SK-N-MC (cell line): ENCODE measurements around the gene KRTAP10-4.

Experiments
- DNase-seq: peaks from one replicate; pipeline ENCODE4 v3.0.0-alpha.2; 2011; ENCODE audit warnings: low read depth, low spot score
- H3K27ac ChIP-seq: fragments of 200-600 bp; sonication (generic); 2 replicates; pipeline ENCODE4 v1.5.1; 2016; ENCODE audit warnings: mixed run types
- H3K36me3 ChIP-seq: fragments of 200-600 bp; sonication (generic); 2 replicates; pipeline ENCODE4 v1.6.1; 2017; ENCODE audit warnings: antibody characterized with exemption, low read length, mixed read lengths; ENCODE audit not compliant: insufficient read depth
- H3K4me3 ChIP-seq: fragments of 200-600 bp; sonication (generic); 2 replicates; pipeline ENCODE4 v1.5.1; 2016
- H3K9ac ChIP-seq: fragments of 200-600 bp; sonication (generic); 2 replicates; pipeline ENCODE4 v1.8.0; 2017; ENCODE audit warnings: mixed run types, mixed read lengths; ENCODE audit not compliant: insufficient read length
- H3K9me3 ChIP-seq: fragments of 200-600 bp; sonication (generic); 2 replicates; pipeline ENCODE4 v1.6.1; 2017; ENCODE audit warnings: low read depth, mild to moderate bottlenecking, antibody characterized with exemption, low read length, moderate library complexity, mixed read lengths
- EZH2 ChIP-seq: fragments of 200-600 bp; sonication (generic); IDR thresholded peaks from one replicate; pipeline ENCODE4 v1.6.1; 2017; ENCODE audit warnings: antibody characterized with exemption
- FOXP2 ChIP-seq: optimal IDR thresholded peaks from 2 replicates; pipeline ENCODE3; 2011; ENCODE audit warnings: mild to moderate bottlenecking, moderate library complexity; ENCODE audit not compliant: insufficient read depth; ENCODE audit errors: extremely low read length, control extremely low read depth
- POLR2AphosphoS5 ChIP-seq: IDR thresholded peaks from 2 replicates; pipeline ENCODE4 v1.6.1; 2012; ENCODE audit warnings: mild to moderate bottlenecking, low read depth, low read length, borderline replicate concordance

KRTAP10-4 gene

GRCh38 chr21:44619886-44620285 is 46.4 kb downstream of the KRTAP10-4 start:
- no peak overlapping the region for H3K9ac ChIP-seq
- no peak overlapping the region for H3K4me3 ChIP-seq
- no peak for DNase-seq
- no peak overlapping the region for H3K27ac ChIP-seq
- H3K36me3 ChIP-seq: 0 out of 2 replicates have a peak, but pooled peaks cover 8% of the 10 kb centered on the region
- TF ChIP-seq FOXP2 (no peak), POLR2AphosphoS5 (no peak), EZH2 (no peak)
- peaks cover 13% of the 10 kb centered on the region for H3K9me3 ChIP-seq

- no peak for DNase-seq
- TF ChIP-seq FOXP2 (no peak), POLR2AphosphoS5 (no peak), EZH2 (no peak)
- Histone ChIP-seq H3K4me3 (no peak overlapping the region), H3K27ac (no peak overlapping the region), H3K9ac (no peak overlapping the region), H3K9me3 (peaks cover 15% of the 10 kb centered on the region), H3K36me3 (0 out of 2 replicates have a peak, but pooled peaks cover 8% of the 10 kb centered on the region)
These were observed 50.0 kb downstream of the KRTAP10-4 start for GRCh38 chr21:44623575-44623974.
